BJ (cell line): ENCODE data around the gene DPP10. TPM values are rescaled to one million over a fixed set of nuclear protein-coding genes. Genes with fewer than 3 reads are reported as not detected.
"Not testable (repeated sequence)": the region's sequence is repeated elsewhere in the genome, so short reads cannot be mapped to it uniquely, and the experiment has no call there.

Experiments used
- CTCF ChIA-PET: fragments of 350-600 bp; formaldehyde crosslinking; extraction: SDS; loops from one replicate; lab custom pipeline; 2021; ENCODE audit warnings: antibody characterized with exemption, inconsistent platforms; lab: Yijun Ruan, JAX
- POLR2A ChIA-PET: fragments of 300-600 bp; sonication (Branson Sonifier 250); formaldehyde crosslinking; extraction: SDS; loops from one replicate; lab custom pipeline; 2021; ENCODE audit warnings: antibody characterized with exemption; lab: Charles Lee
- DNase-seq: peaks from one replicate; pipeline ENCODE4 v3.0.0-alpha.2; 2011; ENCODE audit warnings: low read depth
- H3K27me3 ChIP-seq: 2 replicates; pipeline ENCODE4 v1.6.0; 2011; ENCODE audit warnings: low read length; ENCODE audit not compliant: control insufficient read depth, insufficient read depth
- H3K36me3 ChIP-seq: 2 replicates; pipeline ENCODE4 v1.5.1; 2011; ENCODE audit warnings: low read length; ENCODE audit not compliant: control insufficient read depth, insufficient read depth
- H3K4me3 ChIP-seq: 2 replicates; pipeline ENCODE4 v1.5.1; 2011; ENCODE audit warnings: low read depth, mild to moderate bottlenecking, control low read depth, low read length
- polyA plus RNA-seq: library from polyadenylated mRNA; depleted of rRNA; stranded (reverse); fragments of >200 nt; gene quantifications from 2 replicates; pipeline ENCODE4 v1.2.3, GENCODE V29; 2011
- TF ChIP-seq, protein P1 (sequence below): IDR thresholded peaks from 2 replicates; pipeline ENCODE4 v1.5.1; 2011; ENCODE audit warnings: low read depth, mild to moderate bottlenecking, control low read depth, inconsistent platforms, low read length, moderate library complexity; ENCODE audit not compliant: insufficient read depth

The DPP10 gene
- polyA plus RNA-seq, 1 experiment: not detected

DNA sequence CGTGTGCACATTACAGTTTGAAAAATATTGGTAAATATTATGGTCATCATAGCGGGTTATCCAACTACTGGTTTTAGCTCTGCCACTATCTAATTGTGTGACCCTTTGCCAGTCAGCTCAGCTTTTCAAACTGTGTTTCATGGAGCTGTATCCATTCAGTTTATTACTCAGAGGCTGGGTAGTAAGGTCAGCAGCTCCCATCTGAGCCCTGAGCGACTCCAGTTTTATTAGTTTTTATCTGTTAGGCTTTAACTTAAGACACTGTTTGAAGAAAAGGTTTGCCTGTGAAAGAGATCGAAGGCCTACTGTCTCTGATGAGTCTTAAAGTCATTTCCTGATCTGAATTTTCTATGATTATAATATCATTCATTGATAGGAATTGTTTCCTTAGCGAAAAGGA is 76.3 kb downstream of the DPP10 start:
- Histone ChIP-seq H3K4me3 (no peak overlapping the region), H3K36me3 (no peaks in the 10 kb centered on the region), H3K27me3 (no peaks in the 10 kb centered on the region)
- ChIA-PET POLR2A (no interaction called here), CTCF (no interaction called here)
- no peak for DNase-seq
- TF ChIP-seq, protein P1, sequence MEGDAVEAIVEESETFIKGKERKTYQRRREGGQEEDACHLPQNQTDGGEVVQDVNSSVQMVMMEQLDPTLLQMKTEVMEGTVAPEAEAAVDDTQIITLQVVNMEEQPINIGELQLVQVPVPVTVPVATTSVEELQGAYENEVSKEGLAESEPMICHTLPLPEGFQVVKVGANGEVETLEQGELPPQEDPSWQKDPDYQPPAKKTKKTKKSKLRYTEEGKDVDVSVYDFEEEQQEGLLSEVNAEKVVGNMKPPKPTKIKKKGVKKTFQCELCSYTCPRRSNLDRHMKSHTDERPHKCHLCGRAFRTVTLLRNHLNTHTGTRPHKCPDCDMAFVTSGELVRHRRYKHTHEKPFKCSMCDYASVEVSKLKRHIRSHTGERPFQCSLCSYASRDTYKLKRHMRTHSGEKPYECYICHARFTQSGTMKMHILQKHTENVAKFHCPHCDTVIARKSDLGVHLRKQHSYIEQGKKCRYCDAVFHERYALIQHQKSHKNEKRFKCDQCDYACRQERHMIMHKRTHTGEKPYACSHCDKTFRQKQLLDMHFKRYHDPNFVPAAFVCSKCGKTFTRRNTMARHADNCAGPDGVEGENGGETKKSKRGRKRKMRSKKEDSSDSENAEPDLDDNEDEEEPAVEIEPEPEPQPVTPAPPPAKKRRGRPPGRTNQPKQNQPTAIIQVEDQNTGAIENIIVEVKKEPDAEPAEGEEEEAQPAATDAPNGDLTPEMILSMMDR: no peak

DNA sequence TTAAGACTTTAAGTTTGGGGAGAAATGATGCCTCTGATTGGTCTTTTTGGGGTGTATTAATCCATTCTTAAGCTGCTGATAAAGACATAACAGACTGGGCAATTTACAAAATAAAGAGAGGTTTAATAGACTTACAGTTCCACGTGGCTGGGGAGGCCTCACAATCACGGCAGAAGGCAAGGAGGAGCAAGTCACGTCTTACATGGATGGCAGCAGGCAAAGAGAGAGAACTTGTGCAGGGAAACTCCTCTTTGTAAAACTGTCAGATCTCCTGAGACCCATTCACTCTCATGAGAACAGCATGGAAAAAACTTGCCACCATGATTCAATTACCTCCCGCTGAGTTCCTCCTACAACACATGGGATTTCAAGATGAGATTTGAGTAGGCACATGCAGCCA is 80.2 kb downstream of the DPP10 start:
- CTCF ChIA-PET, POLR2A ChIA-PET, H3K4me3 ChIP-seq, DNase-seq, H3K27me3 ChIP-seq, H3K36me3 ChIP-seq: not testable (repeated sequence)

- DNase-seq: no peak
- H3K27me3 ChIP-seq: no peaks in the 10 kb centered on the region
- H3K36me3 ChIP-seq: no peaks in the 10 kb centered on the region
- H3K4me3 ChIP-seq: no peak overlapping the region
- ChIA-PET CTCF (no interaction called here), POLR2A (no interaction called here)
- TF ChIP-seq, protein P1: no peak
Observed at GRCh38 chr2:114525955-114526354, 83.5 kb downstream of the DPP10 start.

DNA sequence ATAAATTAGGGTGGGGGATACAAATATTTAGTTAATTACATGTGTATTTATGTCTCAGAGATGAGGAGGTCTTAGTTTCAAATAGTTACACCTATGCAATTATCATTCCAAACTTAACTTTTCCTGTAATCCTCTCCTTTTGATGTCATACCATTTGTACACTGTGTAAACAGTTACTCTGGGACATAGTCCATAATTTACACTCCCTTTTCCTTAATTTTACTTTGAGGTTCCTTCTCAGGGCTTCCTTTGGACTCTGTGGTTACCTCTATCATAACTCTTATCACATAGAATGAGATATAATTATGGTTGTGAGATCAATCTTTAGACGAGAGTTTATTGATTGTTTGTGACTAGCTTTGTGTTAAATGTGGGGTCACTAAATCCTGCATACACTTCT is 84.4 kb downstream of the DPP10 start:
- ChIA-PET POLR2A (no interaction called here), CTCF (no interaction called here)
- TF ChIP-seq, protein P1: no peak
- H3K4me3 ChIP-seq: no peak overlapping the region
- no peak for DNase-seq
- H3K36me3 ChIP-seq: no peaks in the 10 kb centered on the region
- no peaks in the 10 kb centered on the region for H3K27me3 ChIP-seq

- POLR2A ChIA-PET: no interaction called here
- Histone ChIP-seq H3K36me3 (no peaks in the 10 kb centered on the region), H3K4me3 (no peak overlapping the region), H3K27me3 (no peaks in the 10 kb centered on the region)
- no peak for DNase-seq
- TF ChIP-seq, protein P1: no peak
- CTCF ChIA-PET: no interaction called here
Observed at GRCh38 chr2:114527330-114527983, 85.0 kb downstream of the DPP10 start.
